IPS-15b (cell line): ENCODE data around the gene ZNF180.
"Not testable (repeated sequence)": the region's sequence is repeated elsewhere in the genome, so short reads cannot be mapped to it uniquely, and the experiment has no call there.

ENCODE experiments used
- H3K27me3 ChIP-seq: one replicate; pipeline ENCODE4 v1.6.1; 2013; ENCODE audit warnings: low read length; ENCODE audit not compliant: control insufficient read depth, insufficient read depth
- H3K36me3 ChIP-seq: one replicate; pipeline ENCODE4 v1.6.1; 2013; ENCODE audit warnings: low read length; ENCODE audit not compliant: control insufficient read depth, insufficient read depth
- H3K4me1 ChIP-seq: one replicate; pipeline ENCODE4 v1.6.1; 2013; ENCODE audit warnings: mild to moderate bottlenecking, low read length; ENCODE audit not compliant: control insufficient read depth, insufficient read depth
- H3K4me3 ChIP-seq: one replicate; pipeline ENCODE4 v1.5.1; 2013; ENCODE audit warnings: low read depth, low read length
- H3K9ac ChIP-seq: one replicate; pipeline ENCODE4 v1.6.1; 2013; ENCODE audit warnings: low read depth, mild to moderate bottlenecking, low read length
- H3K9me3 ChIP-seq: one replicate; pipeline ENCODE4 v1.6.1; 2013; ENCODE audit warnings: mild to moderate bottlenecking, low read length; ENCODE audit not compliant: control insufficient read depth, insufficient read depth

ZNF180 gene

GRCh38 chr19:44476559-44477408, 23.5 kb downstream of the ZNF180 start:
- Histone ChIP-seq H3K27me3 (no peaks in the 10 kb centered on the region), H3K4me3 (no peak overlapping the region), H3K4me1 (no peaks in the 10 kb centered on the region), H3K36me3 (peaks cover 23% of the 10 kb centered on the region), H3K9ac (no peak overlapping the region), H3K9me3 (peaks cover 85% of the 10 kb centered on the region)

GRCh38 chr19:44468730-44469129, 31.6 kb downstream of the ZNF180 start:
- H3K4me1 ChIP-seq, H3K9ac ChIP-seq, H3K4me3 ChIP-seq, H3K27me3 ChIP-seq, H3K36me3 ChIP-seq: not testable (repeated sequence)
- peaks cover 15% of the 10 kb centered on the region for H3K9me3 ChIP-seq

GRCh38 chr19:44462600-44463286, 37.6 kb downstream of the ZNF180 start:
- H3K4me3 ChIP-seq, H3K4me1 ChIP-seq, H3K9me3 ChIP-seq, H3K27me3 ChIP-seq, H3K36me3 ChIP-seq, H3K9ac ChIP-seq: not testable (repeated sequence)

- not testable (repeated sequence) for H3K9ac ChIP-seq, H3K9me3 ChIP-seq, H3K4me3 ChIP-seq, H3K4me1 ChIP-seq, H3K27me3 ChIP-seq, H3K36me3 ChIP-seq
Measured at GRCh38 chr19:44456016-44456415, 44.3 kb downstream of the ZNF180 start.

- no peak overlapping the region for H3K4me3 ChIP-seq
- no peaks in the 10 kb centered on the region for H3K36me3 ChIP-seq
- no peaks in the 10 kb centered on the region for H3K4me1 ChIP-seq
- H3K27me3 ChIP-seq = no peaks in the 10 kb centered on the region
- peaks cover 11% of the 10 kb centered on the region for H3K9me3 ChIP-seq
- H3K9ac ChIP-seq = no peak overlapping the region
Measured at GRCh38 chr19:44455100-44455499, 45.2 kb downstream of the ZNF180 start.

- Histone ChIP-seq H3K9ac (no peak overlapping the region), H3K36me3 (no peaks in the 10 kb centered on the region), H3K9me3 (peaks cover 9% of the 10 kb centered on the region), H3K4me3 (no peak overlapping the region), H3K4me1 (no peaks in the 10 kb centered on the region), H3K27me3 (no peaks in the 10 kb centered on the region)
Measured at GRCh38 chr19:44452367-44452766, 48.0 kb downstream of the ZNF180 start.

GRCh38 chr19:44451687-44452086, 48.6 kb downstream of the ZNF180 start:
- no peak overlapping the region for H3K4me3 ChIP-seq
- H3K36me3 ChIP-seq = no peaks in the 10 kb centered on the region
- no peaks in the 10 kb centered on the region for H3K4me1 ChIP-seq
- H3K9me3 ChIP-seq = peaks cover 5% of the 10 kb centered on the region
- no peaks in the 10 kb centered on the region for H3K27me3 ChIP-seq
- H3K9ac ChIP-seq = no peak overlapping the region

GRCh38 chr19:44447916-44448674, 52.2 kb downstream of the ZNF180 start, which contains the start of gene ZNF229:
TSS of gene ZNF229 (minus strand) at chr19:44448472. CDS start at chr19:44442847, 5,625 bp downstream.
- H3K9ac ChIP-seq = peak within 1 kb of the TSS; percentile 65
- peak within 1 kb of the TSS; percentile 90 for H3K4me3 ChIP-seq
- no peaks in the 10 kb centered on the region for H3K27me3 ChIP-seq
- H3K9me3 ChIP-seq = peaks cover 5% of the 10 kb centered on the region
- H3K36me3 ChIP-seq = no peaks in the 10 kb centered on the region
- H3K4me1 ChIP-seq = no peaks in the 10 kb centered on the region

GRCh38 chr19:44438441-44438840, 61.9 kb downstream of the ZNF180 start:
- H3K9ac ChIP-seq = no peak overlapping the region
- H3K36me3 ChIP-seq = no peaks in the 10 kb centered on the region
- no peaks in the 10 kb centered on the region for H3K27me3 ChIP-seq
- no peak overlapping the region for H3K4me3 ChIP-seq
- no peaks in the 10 kb centered on the region for H3K4me1 ChIP-seq
- H3K9me3 ChIP-seq = peaks cover 5% of the 10 kb centered on the region

- H3K4me3 ChIP-seq = no peak overlapping the region
- H3K9me3 ChIP-seq = peaks cover 8% of the 10 kb centered on the region
- no peaks in the 10 kb centered on the region for H3K27me3 ChIP-seq
- H3K36me3 ChIP-seq = peaks cover 6% of the 10 kb centered on the region
- H3K9ac ChIP-seq = no peak overlapping the region
- H3K4me1 ChIP-seq = no peaks in the 10 kb centered on the region
Measured at GRCh38 chr19:44435441-44435840, 64.9 kb downstream of the ZNF180 start.

- no peak overlapping the region for H3K9ac ChIP-seq
- no peaks in the 10 kb centered on the region for H3K4me1 ChIP-seq
- H3K27me3 ChIP-seq = no peaks in the 10 kb centered on the region
- peaks cover 29% of the 10 kb centered on the region for H3K9me3 ChIP-seq
- H3K4me3 ChIP-seq = no peak overlapping the region
- peaks cover 21% of the 10 kb centered on the region for H3K36me3 ChIP-seq
Measured at GRCh38 chr19:44430956-44431355, 69.4 kb downstream of the ZNF180 start.
